ENCODE results near the gene GRIA4. TPM values are rescaled to one million over a fixed set of nuclear protein-coding genes. Genes with fewer than 3 reads are reported as not detected.
"Not testable (repeated sequence)": the region's sequence is repeated elsewhere in the genome, so short reads cannot be mapped to it uniquely, and the experiment has no call there.

The GRIA4 gene
- total RNA-seq, 3 donors from 2014 or later (not counting 1 experiment from before 2014, with no cell fraction given) = not detected

GRCh38 chr11:105989124-105989523 lies 379.3 kb downstream of the GRIA4 start:
- no peaks in the 10 kb centered on the region for H3K27me3 Mint-ChIP-seq (ENCODE audit: low read depth in 2 of 2)
- DNase-seq = no peak
- intact Hi-C loops (cut with micrococcal nuclease) = no loop called here
- H3K4me1 Mint-ChIP-seq = no peaks in the 10 kb centered on the region
- no peak overlapping the region for H3K4me3 Mint-ChIP-seq
- H3K27me3 ChIP-seq (ENCODE audit: control insufficient read depth, insufficient read depth, low read length) = no peaks in the 10 kb centered on the region
- ATAC-seq = no peak
- no peak overlapping the region for H3K4me3 ChIP-seq (ENCODE audit: low read length)
- H3K9me3 ChIP-seq (ENCODE audit: control insufficient read depth, insufficient read depth, low read length) = no peaks in the 10 kb centered on the region
- no peaks in the 10 kb centered on the region for H3K4me1 ChIP-seq (ENCODE audit: control insufficient read depth, insufficient read depth, low read length)
- H3K27ac ChIP-seq (ENCODE audit: low read length) = no peak overlapping the region
- no peak overlapping the region for H3K27ac Mint-ChIP-seq
- H3K36me3 Mint-ChIP-seq = peaks cover 23% of the 10 kb centered on the region
- no peaks in the 10 kb centered on the region for H3K36me3 ChIP-seq (ENCODE audit: control insufficient read depth, insufficient read depth, low read length)
- WGBS (ENCODE audit: insufficient coverage) = no CpG with 5 or more reads among the region's 2 CpGs
- H3K9me3 Mint-ChIP-seq = peaks cover 4 to 9% of the 10 kb centered on the region in 2 donors
- TF ChIP-seq CTCF (IDR thresholded peaks at IDR 0.05) = no peak

GRCh38 chr11:105991888-105992287 lies 382.0 kb downstream of the GRIA4 start:
- no peak overlapping the region for H3K27ac ChIP-seq (ENCODE audit: low read length)
- no peaks in the 10 kb centered on the region for H3K9me3 ChIP-seq (ENCODE audit: control insufficient read depth, insufficient read depth, low read length)
- H3K27me3 ChIP-seq (ENCODE audit: control insufficient read depth, insufficient read depth, low read length) = no peaks in the 10 kb centered on the region
- H3K4me3 ChIP-seq (ENCODE audit: low read length) = no peak overlapping the region
- Mint-ChIP-seq H3K27me3 (ENCODE audit: low read depth in 2 of 2) (no peaks in the 10 kb centered on the region), H3K36me3 (peaks cover 31% of the 10 kb centered on the region), H3K4me3 (no peak overlapping the region), H3K27ac (no peak overlapping the region), H3K9me3 (peaks cover 4 to 9% of the 10 kb centered on the region in 2 donors), H3K4me1 (peaks cover 0 to 3% of the 10 kb centered on the region in 2 donors)
- peaks cover 6% of the 10 kb centered on the region for H3K36me3 ChIP-seq (ENCODE audit: control insufficient read depth, insufficient read depth, low read length)
- 100% methylated on average over 3 of the region's 4 CpGs for WGBS (ENCODE audit: insufficient coverage)
- H3K4me1 ChIP-seq (ENCODE audit: control insufficient read depth, insufficient read depth, low read length) = no peaks in the 10 kb centered on the region
- ATAC-seq = no peak
- no peak for DNase-seq
- intact Hi-C loops (cut with micrococcal nuclease) = no loop called here
- no peak for TF ChIP-seq CTCF (IDR thresholded peaks at IDR 0.05)

- Mint-ChIP-seq H3K4me3 (no peak overlapping the region), H3K9me3 (peaks cover 6 to 8% of the 10 kb centered on the region in 2 donors), H3K36me3 (peaks cover 21% of the 10 kb centered on the region), H3K4me1 (peaks cover 16 to 27% of the 10 kb centered on the region in 2 donors), H3K27me3 (ENCODE audit: low read depth in 2 of 2) (no peaks in the 10 kb centered on the region), H3K27ac (no peak overlapping the region)
- Histone ChIP-seq H3K27ac (ENCODE audit: low read length) (no peak overlapping the region), H3K36me3 (ENCODE audit: control insufficient read depth, insufficient read depth, low read length) (no peaks in the 10 kb centered on the region), H3K9me3 (ENCODE audit: control insufficient read depth, insufficient read depth, low read length) (peaks cover 8% of the 10 kb centered on the region), H3K4me3 (ENCODE audit: low read length) (no peak overlapping the region), H3K27me3 (ENCODE audit: control insufficient read depth, insufficient read depth, low read length) (no peaks in the 10 kb centered on the region), H3K4me1 (ENCODE audit: control insufficient read depth, insufficient read depth, low read length) (no peaks in the 10 kb centered on the region)
- intact Hi-C loops (cut with micrococcal nuclease) = no loop called here
- no peak for DNase-seq
- 86% methylated on average over 4 of the region's 4 CpGs for WGBS (ENCODE audit: insufficient coverage)
- no peak for TF ChIP-seq CTCF (IDR thresholded peaks at IDR 0.05)
- ATAC-seq = no peak
These were observed 391.6 kb downstream of the GRIA4 start for GRCh38 chr11:106001304-106002012.

GRCh38 chr11:106003094-106003493 lies 393.2 kb downstream of the GRIA4 start:
- H3K9me3 ChIP-seq (ENCODE audit: control insufficient read depth, insufficient read depth, low read length); intact Hi-C loops (cut with micrococcal nuclease); H3K27me3 Mint-ChIP-seq (ENCODE audit: low read depth in 2 of 2); H3K27me3 ChIP-seq (ENCODE audit: control insufficient read depth, insufficient read depth, low read length); H3K36me3 ChIP-seq (ENCODE audit: control insufficient read depth, insufficient read depth, low read length); H3K4me1 ChIP-seq (ENCODE audit: control insufficient read depth, insufficient read depth, low read length); DNase-seq; H3K27ac Mint-ChIP-seq; H3K4me3 ChIP-seq (ENCODE audit: low read length); H3K9me3 Mint-ChIP-seq; ATAC-seq; H3K27ac ChIP-seq (ENCODE audit: low read length); H3K4me3 Mint-ChIP-seq: not testable (repeated sequence)
- 100% methylated on average over 4 of the region's 4 CpGs for WGBS (ENCODE audit: insufficient coverage)
- Mint-ChIP-seq H3K4me1 (peaks cover 20 to 26% of the 10 kb centered on the region in 2 donors), H3K36me3 (peaks cover 33% of the 10 kb centered on the region)
